Measurements from ENCODE around the gene MAPK8IP2. TPM values are rescaled to one million over a fixed set of nuclear protein-coding genes. Genes with fewer than 3 reads are reported as not detected.
A peak's percentile ranks its signal among the peaks of the same experiment; 100 is the strongest.

MAPK8IP2 gene
- total RNA-seq, 4 donors from 2014 or later: 1.3 to 2.9 (median 1.7) TPM

- intact Hi-C loops (cut with DNase I): no loop called here
Measured at GRCh38 chr22:50597097-50597496, 3.5 kb upstream of the MAPK8IP2 start.

GRCh38 chr22:50599816-50600455 is 657 bp upstream of the MAPK8IP2 start:
- Histone ChIP-seq H3K9me3 (no peaks in the 10 kb centered on the region), H3K27ac (no peak overlapping the region), H3K27me3 (peaks cover 0 to 70% (median 2%) of the 10 kb centered on the region in 4 donors), H3K36me3 (no peaks in the 10 kb centered on the region), H3K4me1 (peaks cover 0 to 22% (median 13%) of the 10 kb centered on the region in 3 donors), H3K4me3 (peak overlapping the region; percentile 31 to 63 (median 45))
- no peak for DNase-seq
- intact Hi-C loops (cut with DNase I): no loop called here
- no peak for TF ChIP-seq POLR2A (IDR thresholded peaks at IDR 0.05)
- no peak for TF ChIP-seq CTCF (IDR thresholded peaks at IDR 0.05)
- WGBS, 2 donors: 53 to 74% methylated on average over 5 to 16 of the region's 52 CpGs

More at GRCh38 chr22:50597097-50597496, 3.5 kb upstream of the MAPK8IP2 start:
- Histone ChIP-seq H3K36me3 (no peaks in the 10 kb centered on the region), H3K4me3 (no peak overlapping the region), H3K27ac (no peak overlapping the region), H3K27me3 (peaks cover 0 to 42% (median 2%) of the 10 kb centered on the region in 4 donors), H3K9me3 (no peaks in the 10 kb centered on the region), H3K4me1 (peaks cover 0 to 16% (median 13%) of the 10 kb centered on the region in 3 donors)
- WGBS, 2 donors: 80 to 96% methylated on average over 5 of the region's 5 CpGs
- no peak for DNase-seq
- TF ChIP-seq POLR2A (IDR thresholded peaks at IDR 0.05): no peak
- TF ChIP-seq CTCF (IDR thresholded peaks at IDR 0.05): no peak

- DNase-seq: no peak
- WGBS, 2 donors: 40% methylated on average over 1 of the region's 52 CpGs; no CpG with 5 or more reads in 1 of the 2 donors
- H3K27me3 ChIP-seq: peaks cover 0 to 82% (median 2%) of the 10 kb centered on the region in 4 donors
- TF ChIP-seq CTCF (IDR thresholded peaks at IDR 0.05) (no peak), POLR2A (IDR thresholded peaks at IDR 0.05) (no peak)
- no peaks in the 10 kb centered on the region for H3K9me3 ChIP-seq
- peak overlapping the region; percentile 31 to 63 (median 45) for H3K4me3 ChIP-seq
- peaks cover 0 to 22% (median 13%) of the 10 kb centered on the region in 3 donors for H3K4me1 ChIP-seq
- no peaks in the 10 kb centered on the region for H3K36me3 ChIP-seq
- no peak overlapping the region for H3K27ac ChIP-seq
- intact Hi-C loops (cut with DNase I): no loop called here
Measured at GRCh38 chr22:50600967-50601668, 525 bp downstream of the MAPK8IP2 start.

- H3K27me3 ChIP-seq: peaks cover 0 to 88% (median 2%) of the 10 kb centered on the region in 4 donors
Measured at GRCh38 chr22:50601669-50602337, 1.2 kb downstream of the MAPK8IP2 start.

More at GRCh38 chr22:50601669-50602337, 1.2 kb downstream of the MAPK8IP2 start:
- no peak overlapping the region for H3K27ac ChIP-seq
- no peaks in the 10 kb centered on the region for H3K9me3 ChIP-seq
- H3K36me3 ChIP-seq: no peaks in the 10 kb centered on the region
- TF ChIP-seq POLR2A (IDR thresholded peaks at IDR 0.05) (no peak), CTCF (IDR thresholded peaks at IDR 0.05) (no peak)
- peaks cover 0 to 22% (median 13%) of the 10 kb centered on the region in 3 donors for H3K4me1 ChIP-seq
- 44 to 55% methylated on average over 8 to 12 of the region's 12 CpGs for WGBS, 2 donors
- intact Hi-C loops (cut with DNase I): no loop called here
- DNase-seq: no peak
- H3K4me3 ChIP-seq: no peak overlapping the region

Data from esophagus squamous epithelium (tissue), 5 donors.